Peyer's patch (tissue), 4 donors: ENCODE measurements around the gene BASP1.

Experiments used
- POLR2A ChIP-seq, 2 donors: fragments of 450-650 bp; IDR thresholded peaks; one replicate each; pipeline ENCODE4 v1.5.1; 2017; ENCODE audit warnings: antibody characterized with exemption in 2 of 2, mild to moderate bottlenecking in 2 of 2, moderate library complexity in 2 of 2
- TF ChIP-seq, protein P1 (sequence below), 6 experiments: fragments of 450-650 bp in 4 of 6; fragments of 200-600 bp in 2 of 6; sonication (generic) in 1 of 6; IDR thresholded peaks; one replicate each; pipeline ENCODE4 v1.5.1; 2017 to 2019; ENCODE audit warnings: antibody characterized with exemption in 6 of 6, mild to moderate bottlenecking in 3 of 6, moderate library complexity in 1 of 6

DNA sequence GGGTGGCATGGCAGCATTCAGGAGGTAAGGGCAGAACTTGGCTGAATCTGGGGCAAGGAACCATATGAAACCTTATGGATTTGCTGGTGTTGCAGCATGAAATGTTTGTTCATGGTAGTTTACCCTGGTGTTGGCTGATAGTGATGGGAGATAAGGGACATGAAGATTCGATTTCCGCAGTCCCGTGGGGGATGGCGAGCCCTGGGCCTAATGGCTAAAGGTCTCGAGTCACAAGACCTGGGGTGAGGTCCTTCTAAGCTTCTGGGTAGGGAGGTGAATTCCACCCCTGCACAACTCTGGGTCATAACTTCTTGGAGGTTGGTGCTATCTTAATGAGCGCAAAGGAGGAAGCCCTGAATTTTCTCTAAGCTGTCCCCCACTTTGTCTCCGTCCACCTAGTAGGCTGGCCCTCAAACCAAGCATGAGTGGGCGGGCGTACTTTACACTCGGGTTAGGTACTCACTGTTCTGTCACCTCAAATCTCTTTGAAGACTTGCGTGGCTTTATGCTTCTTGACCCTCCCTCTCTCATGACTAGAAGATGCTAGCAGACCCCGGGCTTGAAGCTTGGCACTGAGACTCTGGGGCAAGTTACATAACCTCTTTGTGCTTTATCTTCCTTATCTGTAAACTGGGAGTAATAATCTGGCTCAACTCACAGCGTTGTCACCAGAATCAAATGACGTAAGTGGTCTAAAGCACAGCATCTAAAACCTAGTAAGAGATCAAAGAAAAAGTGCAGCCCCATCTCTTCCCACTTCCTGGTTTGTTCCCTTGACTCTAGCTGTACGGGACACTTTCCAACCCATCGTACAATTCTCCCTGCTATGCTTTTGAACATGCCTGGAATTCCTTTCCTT lies 72.5 kb downstream of the BASP1 start:
- TF ChIP-seq, protein P1, sequence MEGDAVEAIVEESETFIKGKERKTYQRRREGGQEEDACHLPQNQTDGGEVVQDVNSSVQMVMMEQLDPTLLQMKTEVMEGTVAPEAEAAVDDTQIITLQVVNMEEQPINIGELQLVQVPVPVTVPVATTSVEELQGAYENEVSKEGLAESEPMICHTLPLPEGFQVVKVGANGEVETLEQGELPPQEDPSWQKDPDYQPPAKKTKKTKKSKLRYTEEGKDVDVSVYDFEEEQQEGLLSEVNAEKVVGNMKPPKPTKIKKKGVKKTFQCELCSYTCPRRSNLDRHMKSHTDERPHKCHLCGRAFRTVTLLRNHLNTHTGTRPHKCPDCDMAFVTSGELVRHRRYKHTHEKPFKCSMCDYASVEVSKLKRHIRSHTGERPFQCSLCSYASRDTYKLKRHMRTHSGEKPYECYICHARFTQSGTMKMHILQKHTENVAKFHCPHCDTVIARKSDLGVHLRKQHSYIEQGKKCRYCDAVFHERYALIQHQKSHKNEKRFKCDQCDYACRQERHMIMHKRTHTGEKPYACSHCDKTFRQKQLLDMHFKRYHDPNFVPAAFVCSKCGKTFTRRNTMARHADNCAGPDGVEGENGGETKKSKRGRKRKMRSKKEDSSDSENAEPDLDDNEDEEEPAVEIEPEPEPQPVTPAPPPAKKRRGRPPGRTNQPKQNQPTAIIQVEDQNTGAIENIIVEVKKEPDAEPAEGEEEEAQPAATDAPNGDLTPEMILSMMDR (IDR thresholded peaks at IDR 0.05): no peak
- TF ChIP-seq POLR2A (IDR thresholded peaks at IDR 0.05): no peak
